Epithelial cell of esophagus (primary cell): Measurements from ENCODE around the gene HTR3A.

ENCODE experiments used
- DNase-seq: peaks from one replicate; pipeline ENCODE4 v3.0.0; 2010; ENCODE audit warnings: low read depth
- H3K4me3 ChIP-seq: 2 replicates; pipeline ENCODE4 v1.5.1; 2011; ENCODE audit warnings: mild to moderate bottlenecking, low read length, control low read depth
- TF ChIP-seq, protein P1 (sequence below): IDR thresholded peaks from 2 replicates; pipeline ENCODE4 v1.5.1; 2011; ENCODE audit warnings: low read depth, mild to moderate bottlenecking, low read length, control low read depth, inconsistent platforms; ENCODE audit not compliant: insufficient read depth; ENCODE audit errors: missing control alignments

HTR3A gene

DNA sequence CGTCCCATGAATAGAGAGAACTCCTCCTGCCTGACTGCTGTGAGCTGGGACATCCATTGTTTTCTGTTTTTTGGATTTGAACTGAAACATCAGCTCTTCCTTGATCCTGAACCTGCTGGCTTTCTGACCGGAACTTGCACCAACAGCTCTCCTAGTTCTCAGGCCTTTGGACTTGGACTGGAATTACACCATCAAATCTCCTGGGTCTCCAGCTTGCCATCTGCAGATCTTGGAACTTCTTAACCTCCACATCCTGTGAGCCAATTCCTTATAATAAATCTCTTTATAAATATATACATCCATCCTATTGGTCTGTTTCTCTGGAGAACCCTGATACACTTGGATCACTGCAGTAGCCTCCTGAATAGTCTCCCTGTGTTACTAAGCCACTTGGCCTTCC is 42.1 kb downstream of the HTR3A start:
- DNase-seq: no peak

DNA sequence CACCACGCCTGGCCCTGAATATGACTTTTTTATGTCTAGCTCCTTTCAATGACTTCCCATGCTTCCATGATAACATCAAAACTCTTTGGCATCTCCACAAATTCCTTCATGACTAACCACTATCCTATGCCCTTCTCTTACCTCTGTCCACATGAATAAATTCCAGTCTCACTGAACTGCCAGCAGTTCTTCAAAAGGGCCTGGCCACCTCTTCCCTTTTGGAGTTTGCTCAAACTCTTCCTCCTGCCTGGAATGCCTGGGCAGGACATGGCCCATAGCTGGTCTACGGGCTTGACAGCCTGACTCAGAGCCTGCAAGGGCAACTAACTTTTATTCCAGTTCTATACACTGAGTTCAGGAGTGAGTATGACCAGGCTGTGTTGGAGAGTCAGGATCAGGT is 42.8 kb downstream of the HTR3A start:
- TF ChIP-seq, protein P1, sequence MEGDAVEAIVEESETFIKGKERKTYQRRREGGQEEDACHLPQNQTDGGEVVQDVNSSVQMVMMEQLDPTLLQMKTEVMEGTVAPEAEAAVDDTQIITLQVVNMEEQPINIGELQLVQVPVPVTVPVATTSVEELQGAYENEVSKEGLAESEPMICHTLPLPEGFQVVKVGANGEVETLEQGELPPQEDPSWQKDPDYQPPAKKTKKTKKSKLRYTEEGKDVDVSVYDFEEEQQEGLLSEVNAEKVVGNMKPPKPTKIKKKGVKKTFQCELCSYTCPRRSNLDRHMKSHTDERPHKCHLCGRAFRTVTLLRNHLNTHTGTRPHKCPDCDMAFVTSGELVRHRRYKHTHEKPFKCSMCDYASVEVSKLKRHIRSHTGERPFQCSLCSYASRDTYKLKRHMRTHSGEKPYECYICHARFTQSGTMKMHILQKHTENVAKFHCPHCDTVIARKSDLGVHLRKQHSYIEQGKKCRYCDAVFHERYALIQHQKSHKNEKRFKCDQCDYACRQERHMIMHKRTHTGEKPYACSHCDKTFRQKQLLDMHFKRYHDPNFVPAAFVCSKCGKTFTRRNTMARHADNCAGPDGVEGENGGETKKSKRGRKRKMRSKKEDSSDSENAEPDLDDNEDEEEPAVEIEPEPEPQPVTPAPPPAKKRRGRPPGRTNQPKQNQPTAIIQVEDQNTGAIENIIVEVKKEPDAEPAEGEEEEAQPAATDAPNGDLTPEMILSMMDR: no peak
- DNase-seq: no peak
- no peak overlapping the region for H3K4me3 ChIP-seq

More for the DNA sequence above, 42.1 kb downstream of the HTR3A start:
- TF ChIP-seq, protein P1: no peak
- no peak overlapping the region for H3K4me3 ChIP-seq

DNA sequence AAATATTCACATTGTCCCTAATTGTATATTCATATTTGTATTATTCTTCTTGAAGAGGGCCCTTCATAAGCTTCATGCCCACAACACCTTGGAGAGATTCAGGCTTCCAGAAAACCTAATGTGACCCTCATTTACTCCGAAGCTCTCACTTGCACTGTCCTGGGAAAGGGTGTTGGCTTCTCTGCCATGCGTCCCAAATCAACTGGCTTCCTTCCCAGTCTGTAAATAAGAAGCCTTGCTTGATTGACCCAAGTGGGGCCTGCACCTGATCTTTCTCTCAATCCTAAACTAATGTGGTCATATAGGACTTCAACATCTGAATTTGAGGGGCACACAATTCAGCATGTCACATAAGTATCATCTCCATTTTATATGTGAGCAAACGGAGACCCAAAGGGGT is 44.1 kb downstream of the HTR3A start:
- TF ChIP-seq, protein P1: no peak
- H3K4me3 ChIP-seq: no peak overlapping the region
- DNase-seq: no peak

DNA sequence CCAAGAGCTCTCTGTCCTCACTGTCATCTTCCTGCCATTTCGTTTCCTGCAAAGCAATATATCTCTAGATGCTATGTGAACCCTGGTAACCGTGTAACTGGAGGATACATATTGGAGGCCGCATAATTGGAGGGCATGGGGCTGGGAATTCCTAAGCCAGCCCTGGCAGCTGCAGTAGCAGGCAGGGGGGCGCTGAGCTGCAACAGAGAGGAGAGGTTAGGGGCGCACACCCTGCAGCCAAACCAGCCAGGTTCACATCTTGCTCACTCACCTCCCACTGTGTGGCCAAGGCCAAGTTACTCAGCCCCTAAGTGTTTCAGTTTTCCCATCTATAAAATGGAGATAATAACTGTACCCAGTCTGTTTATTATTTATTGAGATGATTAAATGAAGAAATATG is 44.7 kb downstream of the HTR3A start:
- TF ChIP-seq, protein P1: no peak
- DNase-seq: no peak
- H3K4me3 ChIP-seq: no peak overlapping the region

DNA sequence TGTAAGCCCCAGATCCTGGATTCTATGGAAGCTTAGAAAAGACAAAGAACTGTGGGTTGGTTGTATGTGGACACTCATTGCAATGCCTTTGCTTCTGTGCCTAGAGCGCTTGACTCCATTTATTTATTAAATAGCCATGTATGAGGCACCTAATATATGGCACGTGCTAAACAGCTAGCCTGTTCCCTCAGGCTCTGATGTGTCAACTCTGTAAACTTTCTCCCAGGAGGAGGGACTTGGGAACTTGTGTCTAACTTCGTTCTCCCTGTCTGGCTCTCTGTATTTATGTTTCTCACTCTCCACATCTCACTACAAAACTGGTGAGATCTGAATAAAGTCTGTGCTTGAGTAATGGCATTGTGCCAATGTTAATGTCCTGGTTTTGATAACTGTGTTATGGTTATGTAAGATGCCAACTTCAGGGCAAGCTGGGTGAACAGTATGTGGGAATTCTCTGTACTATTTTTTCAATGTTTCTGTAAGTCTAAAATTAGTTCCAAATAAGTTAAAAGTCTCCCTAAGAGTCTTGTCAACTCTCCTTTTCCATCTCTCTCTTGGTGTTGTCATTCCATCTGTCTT is 50.5 kb downstream of the HTR3A start:
- TF ChIP-seq, protein P1: no peak
- peak; percentile 8 for DNase-seq
- H3K4me3 ChIP-seq: no peak overlapping the region

DNA sequence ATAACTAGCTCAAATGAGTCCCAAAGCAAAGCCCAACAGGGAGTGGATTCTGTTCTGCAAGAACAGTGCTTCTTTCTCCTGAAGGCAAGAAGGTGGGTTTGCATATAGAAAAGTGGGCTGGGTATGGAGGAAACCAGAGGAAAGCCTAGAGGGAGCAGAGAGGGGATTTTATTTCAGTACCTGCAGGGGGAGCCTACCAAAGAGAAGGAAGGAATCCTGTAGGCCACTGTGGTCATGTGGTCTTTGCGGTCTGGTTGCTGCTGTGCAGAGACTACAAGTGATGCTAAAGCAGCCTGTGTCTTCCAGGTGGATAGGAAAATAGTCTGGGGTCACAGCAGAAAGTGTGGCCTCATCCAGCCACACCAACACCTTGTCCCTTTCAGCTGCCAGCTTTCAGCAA is 51.4 kb downstream of the HTR3A start:
- no peak for DNase-seq
- TF ChIP-seq, protein P1: peak; percentile 16
- H3K4me3 ChIP-seq: no peak overlapping the region

DNA sequence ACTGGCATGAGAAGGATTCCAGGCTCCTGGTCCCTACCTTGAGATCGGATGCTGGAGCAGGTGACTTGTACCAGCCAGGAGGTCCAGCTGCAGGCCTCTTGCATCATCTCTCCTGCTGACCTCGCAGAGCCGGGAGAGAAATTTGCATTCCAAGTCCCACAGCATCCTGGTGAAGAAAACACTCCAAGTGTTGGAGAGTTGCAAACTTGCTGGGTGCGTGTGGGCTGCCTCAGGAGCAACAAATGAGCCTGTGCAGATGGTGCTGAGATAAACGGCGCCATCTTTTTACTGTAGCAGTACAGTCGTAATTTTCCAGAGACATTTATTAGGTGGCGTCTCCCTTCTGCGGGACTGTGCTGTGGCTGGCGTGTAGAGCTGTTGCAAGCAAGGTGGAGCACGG is 52.5 kb downstream of the HTR3A start:
- no peak overlapping the region for H3K4me3 ChIP-seq
- no peak for DNase-seq
- TF ChIP-seq, protein P1: no peak
